Measurements from ENCODE around the gene CALHM5. TPM values are rescaled to one million over a fixed set of nuclear protein-coding genes. Genes with fewer than 3 reads are reported as not detected.

Gene CALHM5
- total and polyA plus RNA-seq, 9 of the 15 experiments (the other 6 are each of a cell fraction or from before 2014, with no cell fraction given): under 0.01 to 0.05 (median 0.02) TPM; not detected in 2

- TF ChIP-seq ZNF639 (CRISPR knock-in tag; conservative IDR thresholded peaks at IDR 0.05 in 1 of 2, IDR thresholded peaks at IDR 0.05 in 1 of 2) (no peak), ZBTB26 (CRISPR knock-in tag; IDR thresholded peaks at IDR 0.05) (no peak), CTCF (IDR thresholded peaks at IDR 0.05 in 2 of 3, conservative IDR thresholded peaks at IDR 0.05 in 1 of 3; ENCODE audit: insufficient read depth in 2 of 3, low read depth in 1 of 3, low read length in 3 of 3) (peak in 1 of 3 experiments; percentile 5; a peak in 2 of 6 replicates), POLR2AphosphoS2 (IDR thresholded peaks at IDR 0.05; ENCODE audit: low read length) (no peak), TRIM24 (IDR thresholded peaks at IDR 0.05) (peak in 1 of 2 experiments; percentile 32; a peak in 1 of 4 replicates), CC2D1A (IDR thresholded peaks at IDR 0.05) (no peak), ZKSCAN3 (CRISPR knock-in tag; IDR thresholded peaks at IDR 0.05) (no peak), ZNF609 (CRISPR knock-in tag; IDR thresholded peaks at IDR 0.05; ENCODE audit: borderline replicate concordance) (no peak), KAT2B (IDR thresholded peaks at IDR 0.05; ENCODE audit: low read depth, low read length) (no peak), E2F6 (IDR thresholded peaks at IDR 0.05; ENCODE audit: borderline replicate concordance in 1 of 2, extremely low read depth in 1 of 2, insufficient read depth in 1 of 2, insufficient read length in 1 of 2, low read depth in 1 of 2, low read length in 1 of 2, poor library complexity in 1 of 2, severe bottlenecking in 1 of 2) (peak in 1 of 2 experiments; percentile 27), XRCC3 (IDR thresholded peaks at IDR 0.05) (no peak), MTA2 (IDR thresholded peaks at IDR 0.05; ENCODE audit: low read depth) (no peak), ZNF3 (CRISPR knock-in tag; IDR thresholded peaks at IDR 0.05) (no peak), SMARCA5 (IDR thresholded peaks at IDR 0.05) (no peak), MNT (conservative IDR thresholded peaks at IDR 0.05) (0 out of 4 replicates have a peak, but pooled peaks of 1 of the 2 experiments have one; percentile 31)
Observed at GRCh38 chr6:116500969-116501433, 10.4 kb upstream of the CALHM5 start (continued).
